Upper lobe of left lung (tissue), 6 donors: Measurements from ENCODE around the gene AGR2. TPM values are rescaled to one million over a fixed set of nuclear protein-coding genes. Genes with fewer than 3 reads are reported as not detected.

ENCODE experiments used
- ATAC-seq, 2 donors: fragments of 200-7000 bp; cut with Tn5 transposase; one replicate each; pipeline ENCODE4 v1.9.1; 2022; ENCODE audit warnings: mild to moderate bottlenecking in 2 of 2, moderate library complexity in 2 of 2; ENCODE audit not compliant: low FRiP score in 2 of 2
- DNase-seq, 2 donors: peaks; one replicate each; pipeline ENCODE4 v3.0.0-alpha.2; 2019 to 2020
- H3K27ac ChIP-seq, 4 donors: fragments of 200-600 bp; sonication (generic); one replicate each; pipeline ENCODE4 v1.5.1; 2016 to 2019
- H3K27me3 ChIP-seq, 4 donors: fragments of 200-600 bp; sonication (generic); one replicate each; pipeline ENCODE4 v1.5.1; 2017 to 2019
- H3K36me3 ChIP-seq, 4 donors: fragments of 200-600 bp; sonication (generic); one replicate each; pipeline ENCODE4 v1.5.1; 2016 to 2019
- H3K4me1 ChIP-seq, 4 donors: fragments of 200-600 bp; sonication (generic); one replicate each; pipeline ENCODE4 v1.5.1; 2018 to 2019
- H3K4me3 ChIP-seq, 4 donors: fragments of 200-600 bp; sonication (generic); one replicate each; pipeline ENCODE4 v1.5.1; 2017 to 2019; ENCODE audit warnings: mild to moderate bottlenecking in 2 of 4, moderate library complexity in 1 of 4
- H3K9me3 ChIP-seq, 4 donors: fragments of 200-600 bp; sonication (generic); one replicate each; pipeline ENCODE4 v1.5.1; 2018 to 2019
- CTCF ChIP-seq, 6 experiments: fragments of 450-650 bp in 4 of 6; fragments of 200-600 bp in 2 of 6; sonication (generic) in 2 of 6; IDR thresholded peaks; one replicate each; pipeline ENCODE4 v1.5.1; 2016 to 2019; ENCODE audit warnings: antibody characterized with exemption in 6 of 6
- EP300 ChIP-seq, 4 donors: sonication (generic); formaldehyde crosslinking; IDR thresholded peaks; one replicate each; pipeline ENCODE4 v1.5.1; 2017; ENCODE audit warnings: antibody characterized with exemption in 4 of 4, control low read depth in 2 of 4
- POLR2A ChIP-seq, 4 donors: fragments of 450-650 bp; IDR thresholded peaks; one replicate each; pipeline ENCODE4 v1.5.1; 2016 to 2017; ENCODE audit warnings: antibody characterized with exemption in 4 of 4, mild to moderate bottlenecking in 2 of 4
- POLR2AphosphoS5 ChIP-seq, 2 donors: sonication (generic); formaldehyde crosslinking; IDR thresholded peaks; one replicate each; pipeline ENCODE4 v1.5.1; 2017; ENCODE audit warnings: antibody characterized with exemption in 2 of 2
- WGBS, 2 donors: methylation state at CpG; one replicate each; pipeline ENCODE4 v1.1.5; 2017 to 2018; 5-methylcytosine and 5-hydroxymethylcytosine counted together
- total RNA-seq, 6 donors: library from RNA; depleted of rRNA in 4 of 6; stranded (reverse); fragments of >200 nt in 4 of 6; gene quantifications; one replicate each; pipeline versions ENCODE4 v1.1.0 to v1.2.1, GENCODE V29; 2016 to 2021
- donor health status: DM: no; HTN: no; CAD: no; lungs with moderate emphysema.
- donor health status: DM: no; HTN: yes; CAD: no; lungs with severe emphysema.

AGR2 gene
- total RNA-seq, 6 donors from 2014 or later = 6.3 to 126 (median 44.8) TPM

DNA sequence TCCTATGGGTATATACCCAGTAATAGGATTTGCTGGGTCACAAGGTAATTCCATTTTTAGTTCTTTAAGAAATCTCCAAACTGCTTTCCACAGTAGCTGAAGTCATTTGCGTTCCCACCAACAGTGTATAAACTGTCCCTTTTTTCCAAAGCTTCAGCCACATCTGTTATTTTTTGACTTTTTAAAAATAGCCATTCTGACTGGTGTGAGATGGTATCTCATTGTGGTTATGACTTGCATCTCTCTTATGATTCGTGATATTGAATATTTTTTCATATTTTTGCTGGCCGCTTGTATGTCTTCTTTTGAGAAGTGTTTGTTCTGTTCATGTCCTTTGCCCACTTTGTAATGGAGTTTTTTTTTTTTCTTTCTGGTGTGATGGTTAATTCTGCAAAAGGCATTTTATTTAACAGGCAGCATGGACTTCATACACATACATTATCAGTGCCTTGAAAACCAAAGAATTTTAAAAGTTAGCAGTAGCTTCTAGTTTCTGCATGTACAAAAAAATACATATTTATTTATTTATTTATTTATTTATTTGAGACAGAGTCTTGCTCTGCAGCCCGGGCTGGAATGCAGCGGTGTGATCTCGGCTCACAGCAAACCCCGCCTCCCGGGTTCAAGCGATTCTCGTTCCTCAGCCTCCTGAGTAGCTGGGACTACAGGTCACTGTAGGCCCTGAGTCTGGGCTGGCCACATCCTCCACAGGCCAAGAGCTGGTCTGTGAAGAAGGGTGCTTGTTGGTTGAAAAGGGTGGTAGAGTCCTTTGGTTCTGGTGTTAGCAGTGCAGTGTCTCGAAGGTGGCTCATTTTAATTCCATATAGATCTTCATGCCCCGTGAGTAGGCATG, 44.7 kb upstream of the AGR2 start:
- Histone ChIP-seq H3K27ac (no peak overlapping the region), H3K4me3 (no peak overlapping the region), H3K36me3 (no peaks in the 10 kb centered on the region), H3K4me1 (peaks cover 0 to 7% (median 4%) of the 10 kb centered on the region in 4 donors), H3K9me3 (no peaks in the 10 kb centered on the region), H3K27me3 (no peaks in the 10 kb centered on the region)
- DNase-seq (no peak), ATAC-seq (no peak)
- no peak for TF ChIP-seq EP300 (IDR thresholded peaks at IDR 0.05)
- no peak for TF ChIP-seq POLR2A (IDR thresholded peaks at IDR 0.05)
- TF ChIP-seq CTCF (IDR thresholded peaks at IDR 0.05) = no peak
- no peak for TF ChIP-seq POLR2AphosphoS5 (IDR thresholded peaks at IDR 0.05)
- 87 to 94% methylated on average over 12 of the region's 12 CpGs for WGBS, 2 donors

DNA sequence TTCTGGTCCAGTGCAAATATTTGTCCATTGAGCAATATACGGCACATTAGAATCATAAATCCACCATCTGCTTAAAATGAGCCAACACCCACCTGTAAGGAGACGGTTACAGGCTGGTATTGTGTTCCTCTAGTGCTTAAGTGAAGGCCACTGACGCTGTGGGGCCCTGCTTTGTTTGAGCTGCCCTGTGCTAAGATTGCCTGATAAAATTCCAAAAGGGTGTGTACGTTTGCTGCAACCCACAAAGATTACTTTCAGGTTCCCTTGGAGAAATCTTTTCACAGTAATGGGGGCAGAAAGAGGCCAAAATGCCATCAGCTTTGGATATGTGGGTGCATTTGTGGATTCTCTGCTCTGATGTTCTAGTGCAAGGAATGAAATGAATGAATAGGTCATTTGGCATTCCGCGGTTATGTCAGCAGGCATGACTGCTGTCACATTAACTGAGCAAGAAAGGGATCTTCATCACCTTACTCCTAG, 42.6 kb upstream of the AGR2 start:
- ATAC-seq (peak; percentile 78 to 90), DNase-seq (peak in 1 of 2 donors; percentile 83)
- Histone ChIP-seq H3K4me1 (peaks cover 0 to 7% (median 4%) of the 10 kb centered on the region in 4 donors), H3K36me3 (no peaks in the 10 kb centered on the region), H3K27me3 (no peaks in the 10 kb centered on the region), H3K27ac (peak overlapping the region in 3 of 4 donors; percentile 3 to 27 (median 24)), H3K4me3 (no peak overlapping the region), H3K9me3 (no peaks in the 10 kb centered on the region)
- TF ChIP-seq CTCF (IDR thresholded peaks at IDR 0.05) (no peak), EP300 (IDR thresholded peaks at IDR 0.05) (peak in 1 of 4 donors; percentile 20)
- WGBS, 2 donors = 45 to 55% methylated on average over 6 of the region's 6 CpGs

DNA sequence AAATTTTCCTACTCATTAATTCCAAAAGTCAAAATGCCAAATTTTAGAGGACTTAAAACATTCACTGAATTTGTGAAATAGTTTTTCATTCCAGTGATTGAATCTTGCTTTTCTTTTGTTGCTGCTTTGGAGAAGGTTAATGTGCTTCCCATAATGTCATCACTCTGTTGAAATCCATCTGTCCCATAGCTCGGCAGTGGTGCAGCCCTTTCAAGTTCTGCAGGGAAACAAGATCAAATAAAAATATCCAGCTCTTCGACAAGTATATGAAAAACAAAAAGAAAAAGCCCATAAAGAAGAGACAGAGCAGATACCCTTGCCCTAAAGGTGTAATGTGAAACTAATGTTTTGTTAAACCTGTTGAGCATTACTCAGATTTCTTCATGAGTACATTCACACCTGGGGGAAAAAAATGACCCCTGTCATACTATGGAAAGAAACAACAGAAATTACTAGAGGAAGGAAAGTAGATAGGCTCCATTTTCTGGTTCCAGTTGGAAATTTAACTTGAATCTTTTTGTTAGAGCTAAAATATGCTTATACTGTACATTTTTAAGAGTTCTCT, 41.9 kb upstream of the AGR2 start:
- peak overlapping the region in 2 of 4 donors; percentile 24 to 27 for H3K27ac ChIP-seq
- no peak for TF ChIP-seq POLR2A (IDR thresholded peaks at IDR 0.05)
- no peak for TF ChIP-seq CTCF (IDR thresholded peaks at IDR 0.05)
- TF ChIP-seq POLR2AphosphoS5 (IDR thresholded peaks at IDR 0.05) = no peak
- H3K27me3 ChIP-seq = no peaks in the 10 kb centered on the region
- DNase-seq = no peak
- H3K36me3 ChIP-seq = no peaks in the 10 kb centered on the region
- H3K9me3 ChIP-seq = no peaks in the 10 kb centered on the region
- peaks cover 0 to 7% (median 4%) of the 10 kb centered on the region in 4 donors for H3K4me1 ChIP-seq
- WGBS, 2 donors = 39 to 49% methylated on average over 2 of the region's 2 CpGs
- no peak for ATAC-seq
- H3K4me3 ChIP-seq = no peak overlapping the region

- Histone ChIP-seq H3K9me3 (no peaks in the 10 kb centered on the region), H3K27ac (no peak overlapping the region), H3K27me3 (no peaks in the 10 kb centered on the region), H3K4me3 (no peak overlapping the region), H3K36me3 (no peaks in the 10 kb centered on the region), H3K4me1 (peaks cover 0 to 7% (median 4%) of the 10 kb centered on the region in 4 donors)
- no peak for ATAC-seq
- no peak for DNase-seq
- TF ChIP-seq CTCF (IDR thresholded peaks at IDR 0.05) = no peak
- TF ChIP-seq POLR2AphosphoS5 (IDR thresholded peaks at IDR 0.05) = no peak
- TF ChIP-seq EP300 (IDR thresholded peaks at IDR 0.05) = no peak
- TF ChIP-seq POLR2A (IDR thresholded peaks at IDR 0.05) = no peak
Measured at GRCh38 chr7:16845746-16846145, 40.9 kb upstream of the AGR2 start.
